AG09319 (cell line): ENCODE data around the gene CUX1.
"Not testable (repeated sequence)": the region's sequence is repeated elsewhere in the genome, so short reads cannot be mapped to it uniquely, and the experiment has no call there.

ENCODE experiments used
- DNase-seq: peaks from one replicate; pipeline ENCODE4 v3.0.0-alpha.2; 2010; ENCODE audit warnings: low read depth; ENCODE audit errors: extremely low read depth
- TF ChIP-seq, protein P1 (sequence below): IDR thresholded peaks from 2 replicates; pipeline ENCODE4 v1.5.1; 2011; ENCODE audit warnings: low read depth, mild to moderate bottlenecking, inconsistent platforms, low read length, moderate library complexity

Gene CUX1

DNA sequence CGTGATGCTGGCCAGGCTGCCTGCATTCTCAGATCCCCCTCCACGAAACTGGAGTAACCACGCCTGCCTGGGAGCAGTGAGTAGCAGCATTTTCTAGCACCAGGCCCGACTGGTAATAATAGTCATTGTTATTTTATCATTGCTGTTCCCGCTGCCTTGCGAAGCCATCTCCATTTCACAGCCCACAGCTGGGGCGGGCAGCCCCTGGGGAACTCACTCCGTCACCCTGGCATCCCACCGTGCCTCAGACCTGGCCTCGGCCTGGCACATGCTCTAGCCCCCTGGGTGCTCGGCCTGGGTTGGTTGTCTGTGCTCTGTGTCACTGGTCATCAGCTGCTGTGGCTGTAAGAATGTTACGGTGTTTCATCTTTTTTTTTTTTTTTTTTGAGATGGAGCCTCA, 411.5 kb downstream of the CUX1 start:
- TF ChIP-seq, protein P1, sequence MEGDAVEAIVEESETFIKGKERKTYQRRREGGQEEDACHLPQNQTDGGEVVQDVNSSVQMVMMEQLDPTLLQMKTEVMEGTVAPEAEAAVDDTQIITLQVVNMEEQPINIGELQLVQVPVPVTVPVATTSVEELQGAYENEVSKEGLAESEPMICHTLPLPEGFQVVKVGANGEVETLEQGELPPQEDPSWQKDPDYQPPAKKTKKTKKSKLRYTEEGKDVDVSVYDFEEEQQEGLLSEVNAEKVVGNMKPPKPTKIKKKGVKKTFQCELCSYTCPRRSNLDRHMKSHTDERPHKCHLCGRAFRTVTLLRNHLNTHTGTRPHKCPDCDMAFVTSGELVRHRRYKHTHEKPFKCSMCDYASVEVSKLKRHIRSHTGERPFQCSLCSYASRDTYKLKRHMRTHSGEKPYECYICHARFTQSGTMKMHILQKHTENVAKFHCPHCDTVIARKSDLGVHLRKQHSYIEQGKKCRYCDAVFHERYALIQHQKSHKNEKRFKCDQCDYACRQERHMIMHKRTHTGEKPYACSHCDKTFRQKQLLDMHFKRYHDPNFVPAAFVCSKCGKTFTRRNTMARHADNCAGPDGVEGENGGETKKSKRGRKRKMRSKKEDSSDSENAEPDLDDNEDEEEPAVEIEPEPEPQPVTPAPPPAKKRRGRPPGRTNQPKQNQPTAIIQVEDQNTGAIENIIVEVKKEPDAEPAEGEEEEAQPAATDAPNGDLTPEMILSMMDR: no peak
- DNase-seq: no peak

DNA sequence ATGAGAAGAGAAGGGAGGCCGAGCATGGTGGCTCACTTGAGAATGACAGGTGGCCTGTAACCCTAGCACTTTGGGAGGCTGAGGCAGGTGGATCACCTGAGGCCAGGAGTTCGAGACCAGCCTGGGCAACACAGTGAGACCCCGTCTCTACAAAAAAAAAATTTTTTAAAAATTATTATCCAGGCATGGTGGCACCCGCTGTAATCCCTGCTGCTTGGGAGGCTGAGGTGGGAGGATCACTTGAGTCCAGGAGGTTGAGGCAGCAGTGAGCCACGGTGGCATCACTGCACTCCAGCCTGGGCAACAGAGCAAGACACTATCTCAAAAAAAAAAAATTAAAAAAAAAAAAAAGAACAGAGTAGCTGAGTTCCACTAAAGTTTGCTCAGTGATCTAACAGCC, 412.7 kb downstream of the CUX1 start:
- not testable (repeated sequence) for DNase-seq

- no peak for DNase-seq
- TF ChIP-seq, protein P1: no peak
Measured at GRCh38 chr7:102230593-102230992, 413.2 kb downstream of the CUX1 start.

- TF ChIP-seq, protein P1: no peak
- DNase-seq: no peak
Measured at GRCh38 chr7:102232611-102233286, 415.3 kb downstream of the CUX1 start.

- no peak for DNase-seq
- TF ChIP-seq, protein P1: no peak
Measured at GRCh38 chr7:102234131-102234530, 416.7 kb downstream of the CUX1 start.

DNA sequence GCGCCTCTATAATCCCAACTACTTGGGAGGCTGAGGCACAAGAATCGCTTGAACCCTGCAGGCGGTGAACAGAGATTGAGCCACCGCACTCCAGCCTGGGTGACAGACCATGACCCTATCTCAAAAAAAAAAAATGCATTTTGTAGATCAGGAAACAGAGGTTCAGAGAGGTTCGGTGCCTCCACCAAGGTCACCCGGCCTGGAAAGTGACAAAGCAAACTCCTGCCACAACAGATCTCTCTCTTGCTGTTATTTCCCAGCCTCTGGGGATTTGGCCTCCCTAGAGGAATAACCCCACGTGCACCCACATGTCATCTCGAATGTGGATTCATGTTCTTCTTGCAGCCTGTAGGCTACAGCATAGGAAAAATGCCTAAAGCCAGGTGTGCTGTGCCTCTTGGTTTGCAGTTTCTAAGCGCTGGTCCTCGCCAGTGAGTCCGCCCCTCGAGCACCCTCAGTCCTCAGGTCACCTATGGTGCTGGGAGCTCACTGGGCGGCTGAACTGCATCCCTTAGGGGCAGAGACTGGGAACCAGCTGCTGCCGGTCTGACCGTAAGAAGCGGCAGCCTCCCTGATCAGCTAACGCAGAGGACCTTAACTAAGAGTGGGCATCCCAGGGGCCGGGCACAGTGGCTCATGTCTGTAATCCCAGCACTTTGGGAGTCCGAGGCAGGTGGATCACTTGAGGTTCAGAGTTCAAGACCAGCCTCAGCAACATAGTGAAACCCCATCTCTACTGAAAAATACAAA, 417.6 kb downstream of the CUX1 start:
- DNase-seq: no peak
- TF ChIP-seq, protein P1: no peak

- no peak for DNase-seq
- TF ChIP-seq, protein P1: no peak
Measured at GRCh38 chr7:102236102-102236501, 418.7 kb downstream of the CUX1 start.
